HG03442 (cell line): ENCODE data around the gene MATCAP1.

Source experiments
- ATAC-seq: cut with Tn5 transposase; IDR thresholded peaks from one replicate; pipeline ENCODE4 v1.9.1; 2021; ENCODE audit warnings: mild to moderate bottlenecking, moderate library complexity; ENCODE audit not compliant: unreplicated experiment

The MATCAP1 gene

GRCh38 chr16:67144943-67145342 lies 38.8 kb downstream of the MATCAP1 start:
- no peak for ATAC-seq

DNA sequence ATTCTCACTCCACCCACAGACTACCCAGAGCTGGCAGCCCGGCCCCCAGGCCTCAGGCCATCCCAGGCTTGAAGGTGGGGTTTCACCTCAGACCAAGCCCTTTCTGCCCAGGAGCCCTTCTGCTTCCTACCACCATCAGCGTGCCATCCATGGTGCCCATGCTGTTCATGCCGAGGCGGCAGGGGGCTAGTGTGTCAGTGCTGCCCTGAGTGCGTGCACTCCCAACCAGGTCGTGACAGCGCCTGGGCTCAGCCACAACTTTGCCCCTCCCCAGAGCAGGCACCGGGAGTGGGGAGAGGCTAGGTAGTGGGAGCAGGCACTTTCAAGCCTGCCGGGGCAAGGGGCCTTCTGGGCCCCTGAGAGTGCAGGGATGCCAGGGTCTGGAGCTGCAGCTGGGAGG lies 41.4 kb downstream of the MATCAP1 start:
- ATAC-seq: no peak

GRCh38 chr16:67141391-67141790 lies 42.4 kb downstream of the MATCAP1 start:
- ATAC-seq: no peak

DNA sequence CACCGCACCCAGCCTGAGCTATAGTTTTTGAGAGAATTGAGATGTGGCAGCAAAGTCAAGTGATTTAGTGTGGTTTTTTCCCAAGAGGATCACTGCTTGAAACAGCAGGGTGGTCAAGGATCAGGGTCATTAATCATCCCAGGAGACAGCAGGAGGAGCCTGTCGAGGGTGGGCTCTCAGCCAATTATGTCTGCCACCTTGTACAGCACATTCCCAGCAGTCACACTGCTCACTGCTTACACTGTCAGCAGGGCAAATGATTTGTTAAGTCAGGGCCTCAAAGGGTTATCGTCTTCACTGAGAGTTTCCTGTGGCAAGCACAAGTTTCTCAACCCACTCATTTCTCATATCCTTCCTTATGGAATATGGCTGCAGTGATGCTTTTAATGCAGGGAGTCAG lies 46.2 kb downstream of the MATCAP1 start:
- no peak for ATAC-seq

- no peak for ATAC-seq
These were observed 54.3 kb downstream of the MATCAP1 start for GRCh38 chr16:67129422-67129821.

DNA sequence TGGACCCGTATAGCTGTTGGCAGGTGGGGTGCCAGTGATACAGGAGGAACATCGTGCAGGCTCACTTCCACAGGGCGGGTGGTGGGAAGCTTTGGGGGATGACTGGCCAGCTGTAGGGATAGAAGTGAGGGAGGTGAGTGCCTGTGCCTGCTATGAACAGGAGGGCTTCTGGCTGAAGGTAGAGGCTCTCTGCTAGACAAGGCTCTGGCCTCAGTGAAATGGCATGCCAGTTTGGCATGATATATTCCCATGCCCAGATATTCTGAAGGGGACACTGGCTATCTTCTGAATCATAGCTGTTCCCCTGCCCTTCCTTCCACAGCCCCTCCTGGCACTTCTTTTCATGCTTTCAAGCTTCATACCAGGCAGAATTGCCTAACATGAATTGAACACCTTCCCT lies 54.9 kb downstream of the MATCAP1 start:
- ATAC-seq: no peak

DNA sequence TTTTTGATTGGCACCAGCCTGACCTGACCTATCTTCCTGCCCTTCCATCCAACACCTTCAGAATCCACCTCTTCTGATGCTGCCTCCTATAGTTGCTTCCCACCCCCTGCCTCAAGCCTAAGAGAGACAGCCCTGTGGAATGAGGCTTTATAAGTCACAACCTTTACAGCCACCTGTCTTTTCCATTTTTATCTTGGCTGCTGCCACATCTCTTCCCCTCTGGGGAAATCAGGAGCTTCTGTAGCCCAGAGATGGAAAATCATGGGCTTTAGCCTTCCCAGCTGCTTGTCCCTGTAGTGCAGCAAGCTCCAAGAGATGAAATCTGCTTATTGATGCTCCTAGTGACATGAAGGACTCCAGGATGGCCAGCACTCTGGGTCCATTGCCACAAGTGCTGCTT lies 55.3 kb downstream of the MATCAP1 start:
- no peak for ATAC-seq
